ENCODE measurements around the gene TLX3.

The TLX3 gene

GRCh38 chr5:171315386-171315891 lies 6.4 kb downstream of the TLX3 start:
- H3K4me3 ChIP-seq (replicated peaks in 1 of 2; ENCODE audit: low read depth in 2 of 2, low read length in 2 of 2) = peak overlapping the region; percentile 9 to 26
- DNase-seq (ENCODE audit: low read depth in 2 of 2) = no peak
- no peak for TF ChIP-seq CTCF (IDR thresholded peaks at IDR 0.05; ENCODE audit: low read depth, low read length)

GRCh38 chr5:171315925-171316257 lies 6.8 kb downstream of the TLX3 start:
- TF ChIP-seq CTCF (IDR thresholded peaks at IDR 0.05; ENCODE audit: low read depth, low read length) = no peak
- no peak for DNase-seq (ENCODE audit: low read depth in 2 of 2)
- H3K4me3 ChIP-seq (replicated peaks in 1 of 2; ENCODE audit: low read depth in 2 of 2, low read length in 2 of 2) = no peak overlapping the region

- TF ChIP-seq CTCF (IDR thresholded peaks at IDR 0.05; ENCODE audit: low read depth, low read length) = no peak
- H3K4me3 ChIP-seq (replicated peaks in 1 of 2; ENCODE audit: low read depth in 2 of 2, low read length in 2 of 2) = no peak overlapping the region
- DNase-seq (ENCODE audit: low read depth in 2 of 2) = no peak
Observed at GRCh38 chr5:171316258-171317121, 7.4 kb downstream of the TLX3 start.

- no peak for TF ChIP-seq CTCF (IDR thresholded peaks at IDR 0.05; ENCODE audit: low read depth, low read length)
- DNase-seq (ENCODE audit: low read depth in 2 of 2) = no peak
- H3K4me3 ChIP-seq (replicated peaks in 1 of 2; ENCODE audit: low read depth in 2 of 2, low read length in 2 of 2) = no peak overlapping the region
Observed at GRCh38 chr5:171317230-171317629, 8.2 kb downstream of the TLX3 start.

- DNase-seq (ENCODE audit: low read depth in 2 of 2) = no peak
- TF ChIP-seq CTCF (IDR thresholded peaks at IDR 0.05; ENCODE audit: low read depth, low read length) = no peak
- H3K4me3 ChIP-seq (replicated peaks in 1 of 2; ENCODE audit: low read depth in 2 of 2, low read length in 2 of 2) = no peak overlapping the region
Observed at GRCh38 chr5:171318026-171318425, 9.0 kb downstream of the TLX3 start.

- no peak for TF ChIP-seq CTCF (IDR thresholded peaks at IDR 0.05; ENCODE audit: low read depth, low read length)
- no peak for DNase-seq (ENCODE audit: low read depth in 2 of 2)
- no peak overlapping the region for H3K4me3 ChIP-seq (replicated peaks in 1 of 2; ENCODE audit: low read depth in 2 of 2, low read length in 2 of 2)
Observed at GRCh38 chr5:171321447-171321846, 12.4 kb downstream of the TLX3 start.

All from cardiac fibroblast (primary cell).